Lower leg skin (tissue), 4 donors: ENCODE data around the gene BTNL2. TPM values are rescaled to one million over a fixed set of nuclear protein-coding genes. Genes with fewer than 3 reads are reported as not detected.

Source experiments
- DNase-seq, 2 donors: peaks; one replicate each; pipeline ENCODE4 v3.0.0-alpha.2; 2019; ENCODE audit warnings: low spot score in 2 of 2
- H3K4me3 ChIP-seq: fragments of 200-600 bp; sonication (generic); 2 replicates; pipeline ENCODE4 v1.5.1; 2017; ENCODE audit warnings: mild to moderate bottlenecking, low read depth; ENCODE audit not compliant: poor library complexity, severe bottlenecking
- CTCF ChIP-seq, 3 donors: fragments of 450-650 bp; IDR thresholded peaks; one replicate each; pipeline ENCODE4 v1.5.1; 2016; ENCODE audit warnings: antibody characterized with exemption in 3 of 3, mild to moderate bottlenecking in 3 of 3, moderate library complexity in 2 of 3
- POLR2A ChIP-seq, 2 donors: fragments of 450-650 bp; IDR thresholded peaks; one replicate each; pipeline ENCODE4 v1.6.1; 2016 to 2017; ENCODE audit warnings: antibody characterized with exemption in 2 of 2, mild to moderate bottlenecking in 1 of 2, moderate library complexity in 1 of 2
- WGBS, 2 donors: methylation state at CpG; one replicate each; pipeline ENCODE4 v1.1.5; 2018; 5-methylcytosine and 5-hydroxymethylcytosine counted together
- intact Hi-C: fragments of 100-400 bp; cut with DNase I; formaldehyde crosslinking; loops from one replicate; pipeline ENCODE4 v1.15.0; 2023; ENCODE audit warnings: low total_unique reads
- total RNA-seq, 4 donors: library from RNA; depleted of rRNA; stranded (reverse); fragments of >200 nt; gene quantifications; one replicate each; pipeline ENCODE4 v1.1.0, GENCODE V29; 2016

The BTNL2 gene
- total RNA-seq, result not detected

- WGBS, 2 donors, result 58 to 62% methylated on average over 4 of the region's 4 CpGs
- intact Hi-C loops, result no loop called here
- no peak for DNase-seq
- no peak within 1 kb of the TSS for H3K4me3 ChIP-seq
- TF ChIP-seq CTCF (IDR thresholded peaks at IDR 0.05) (no peak), POLR2A (IDR thresholded peaks at IDR 0.05) (no peak)
These were observed at the start of gene BTNL2 for GRCh38 chr6:32406857-32407256. BTNL2 (minus strand) TSS chr6:32407181; CDS start chr6:32407123, 58 bp downstream.

GRCh38 chr6:32449088-32449736 is 42.2 kb upstream of the BTNL2 start:
- intact Hi-C loops, result no loop called here
- no peak overlapping the region for H3K4me3 ChIP-seq
- DNase-seq, result no peak
- TF ChIP-seq CTCF (IDR thresholded peaks at IDR 0.05) (no peak), POLR2A (IDR thresholded peaks at IDR 0.05) (no peak)
- whole genome bisulfite sequencing, 2 donors, result 83 to 89% methylated on average over 3 of the region's 3 CpGs

- no peak overlapping the region for H3K4me3 ChIP-seq
- TF ChIP-seq POLR2A (IDR thresholded peaks at IDR 0.05) (no peak), CTCF (IDR thresholded peaks at IDR 0.05) (no peak)
- no peak for DNase-seq
- intact Hi-C loops, result no loop called here
These were observed 41.0 kb upstream of the BTNL2 start for GRCh38 chr6:32447932-32448331.

- no peak overlapping the region for H3K4me3 ChIP-seq
- WGBS, 2 donors, result 57 to 59% methylated on average over 3 of the region's 3 CpGs
- TF ChIP-seq POLR2A (IDR thresholded peaks at IDR 0.05), result no peak
- TF ChIP-seq CTCF (IDR thresholded peaks at IDR 0.05), result no peak
- intact Hi-C loops, result no loop called here
- DNase-seq, result no peak
These were observed 38.4 kb upstream of the BTNL2 start for GRCh38 chr6:32445321-32445854.

GRCh38 chr6:32444433-32444832 is 37.5 kb upstream of the BTNL2 start:
- no peak overlapping the region for H3K4me3 ChIP-seq
- intact Hi-C loops, result no loop called here
- DNase-seq, result no peak
- TF ChIP-seq POLR2A (IDR thresholded peaks at IDR 0.05), result no peak
- no peak for TF ChIP-seq CTCF (IDR thresholded peaks at IDR 0.05)
- 89 to 94% methylated on average over 2 of the region's 2 CpGs for WGBS, 2 donors
